ENCODE results near the gene PIH1D2.

GRCh38 chr11:112058103-112058502, 15.7 kb downstream of the PIH1D2 start:
- no peak for TF ChIP-seq CTCF (IDR thresholded peaks at IDR 0.05; ENCODE audit: insufficient read depth, low read length, poor library complexity, severe bottlenecking)
- no peak for TF ChIP-seq EZH2phosphoT487 (conservative IDR thresholded peaks at IDR 0.05; ENCODE audit: low read length)
